Measurements from ENCODE around the gene PLPP3.

Gene PLPP3

DNA sequence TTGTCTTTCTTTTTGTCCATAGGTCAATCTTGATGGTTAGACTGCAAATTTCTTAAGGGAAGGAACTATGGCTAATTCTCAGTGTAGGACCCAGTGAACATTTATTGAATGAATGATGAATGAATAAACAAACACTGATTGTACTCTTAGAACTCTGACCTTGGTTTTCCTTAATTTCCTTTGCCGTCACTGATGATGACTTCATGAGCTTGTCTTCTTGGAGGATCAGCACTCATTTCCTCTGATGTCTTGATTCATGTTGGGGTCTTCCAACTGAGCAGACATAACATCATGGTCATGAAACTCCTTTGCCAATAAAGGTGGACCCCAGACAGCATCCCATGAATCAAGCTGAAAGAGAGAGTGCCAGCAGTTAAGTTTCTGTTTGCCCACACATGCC lies 96.3 kb downstream of the PLPP3 start:
- Histone ChIP-seq H2AFZ (ENCODE audit: low read length) (no peak overlapping the region), H3F3A (ENCODE audit: insufficient read depth, low read length) (no peaks in the 10 kb centered on the region), H3K9me2 (ENCODE audit: low read depth, low read length) (no peaks in the 10 kb centered on the region), H3K4me3 (ENCODE audit: low read depth, low read length, poor library complexity, severe bottlenecking) (no peak overlapping the region), H3K9me3 (ENCODE audit: low read length) (no peaks in the 10 kb centered on the region), H3K9ac (ENCODE audit: low read length) (no peak overlapping the region), H3K36me3 (ENCODE audit: insufficient read depth, low read length) (no peaks in the 10 kb centered on the region), H3K4me2 (ENCODE audit: low read length) (no peak overlapping the region), H3K79me2 (ENCODE audit: insufficient read depth, low read length) (no peaks in the 10 kb centered on the region), H3K27ac (ENCODE audit: low read depth, low read length, poor library complexity, severe bottlenecking) (no peak overlapping the region), H4K20me1 (ENCODE audit: insufficient read depth, low read length) (no peaks in the 10 kb centered on the region), H3K4me1 (ENCODE audit: insufficient read depth, low read length, severe bottlenecking) (no peaks in the 10 kb centered on the region), H3K27me3 (ENCODE audit: insufficient read depth, low read length) (no peaks in the 10 kb centered on the region)
- TF ChIP-seq, protein P1, sequence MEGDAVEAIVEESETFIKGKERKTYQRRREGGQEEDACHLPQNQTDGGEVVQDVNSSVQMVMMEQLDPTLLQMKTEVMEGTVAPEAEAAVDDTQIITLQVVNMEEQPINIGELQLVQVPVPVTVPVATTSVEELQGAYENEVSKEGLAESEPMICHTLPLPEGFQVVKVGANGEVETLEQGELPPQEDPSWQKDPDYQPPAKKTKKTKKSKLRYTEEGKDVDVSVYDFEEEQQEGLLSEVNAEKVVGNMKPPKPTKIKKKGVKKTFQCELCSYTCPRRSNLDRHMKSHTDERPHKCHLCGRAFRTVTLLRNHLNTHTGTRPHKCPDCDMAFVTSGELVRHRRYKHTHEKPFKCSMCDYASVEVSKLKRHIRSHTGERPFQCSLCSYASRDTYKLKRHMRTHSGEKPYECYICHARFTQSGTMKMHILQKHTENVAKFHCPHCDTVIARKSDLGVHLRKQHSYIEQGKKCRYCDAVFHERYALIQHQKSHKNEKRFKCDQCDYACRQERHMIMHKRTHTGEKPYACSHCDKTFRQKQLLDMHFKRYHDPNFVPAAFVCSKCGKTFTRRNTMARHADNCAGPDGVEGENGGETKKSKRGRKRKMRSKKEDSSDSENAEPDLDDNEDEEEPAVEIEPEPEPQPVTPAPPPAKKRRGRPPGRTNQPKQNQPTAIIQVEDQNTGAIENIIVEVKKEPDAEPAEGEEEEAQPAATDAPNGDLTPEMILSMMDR (IDR thresholded peaks at IDR 0.05; ENCODE audit: low read length): no peak

- H3K27ac ChIP-seq (ENCODE audit: low read depth, low read length, poor library complexity, severe bottlenecking): no peak overlapping the region
- H3K36me3 ChIP-seq (ENCODE audit: insufficient read depth, low read length): no peaks in the 10 kb centered on the region
- H3K4me3 ChIP-seq (ENCODE audit: low read depth, low read length, poor library complexity, severe bottlenecking): no peak overlapping the region
- H3F3A ChIP-seq (ENCODE audit: insufficient read depth, low read length): no peaks in the 10 kb centered on the region
- no peaks in the 10 kb centered on the region for H3K4me1 ChIP-seq (ENCODE audit: insufficient read depth, low read length, severe bottlenecking)
- no peak overlapping the region for H2AFZ ChIP-seq (ENCODE audit: low read length)
- no peaks in the 10 kb centered on the region for H3K9me3 ChIP-seq (ENCODE audit: low read length)
- H4K20me1 ChIP-seq (ENCODE audit: insufficient read depth, low read length): no peaks in the 10 kb centered on the region
- H3K79me2 ChIP-seq (ENCODE audit: insufficient read depth, low read length): no peaks in the 10 kb centered on the region
- no peaks in the 10 kb centered on the region for H3K9me2 ChIP-seq (ENCODE audit: low read depth, low read length)
- H3K9ac ChIP-seq (ENCODE audit: low read length): no peak overlapping the region
- H3K27me3 ChIP-seq (ENCODE audit: insufficient read depth, low read length): no peaks in the 10 kb centered on the region
- no peak overlapping the region for H3K4me2 ChIP-seq (ENCODE audit: low read length)
- TF ChIP-seq, protein P1 (IDR thresholded peaks at IDR 0.05; ENCODE audit: low read length): no peak
- no peak for TF ChIP-seq EZH2 (IDR thresholded peaks at IDR 0.05; ENCODE audit: borderline replicate concordance, low read length)
Observed at GRCh38 chr1:56482486-56482885, 96.9 kb downstream of the PLPP3 start.

DNA sequence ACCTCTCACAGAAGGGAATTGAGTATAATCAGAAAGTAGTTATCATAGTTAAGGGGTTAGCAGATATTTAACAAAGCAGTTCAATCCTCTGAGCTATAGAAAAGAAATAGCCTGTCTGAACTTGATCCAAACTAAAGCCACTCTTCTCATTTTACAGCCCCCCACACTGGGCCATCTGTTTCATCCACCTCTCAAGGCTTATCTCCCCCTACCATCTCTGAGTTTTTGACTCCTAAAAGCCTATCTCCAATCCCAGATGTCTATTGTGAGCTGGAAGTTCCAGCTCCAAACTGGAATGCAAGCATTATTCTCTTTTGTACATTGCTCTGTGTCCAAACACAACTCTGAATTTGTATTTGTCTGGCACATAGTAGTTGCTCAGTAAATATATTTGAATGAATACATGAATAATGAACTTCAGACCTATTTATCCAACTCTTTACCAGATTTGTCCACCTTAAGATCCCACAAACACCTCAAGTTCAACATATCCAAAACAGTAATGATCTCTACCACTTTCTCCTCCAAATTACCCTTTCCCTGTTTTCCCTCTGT lies 98.1 kb downstream of the PLPP3 start:
- Histone ChIP-seq H3K4me2 (ENCODE audit: low read length) (no peak overlapping the region), H3K79me2 (ENCODE audit: insufficient read depth, low read length) (no peaks in the 10 kb centered on the region), H3K9me2 (ENCODE audit: low read depth, low read length) (no peaks in the 10 kb centered on the region), H2AFZ (ENCODE audit: low read length) (no peak overlapping the region), H3K9me3 (ENCODE audit: low read length) (no peaks in the 10 kb centered on the region), H3K36me3 (ENCODE audit: insufficient read depth, low read length) (no peaks in the 10 kb centered on the region), H3K9ac (ENCODE audit: low read length) (no peak overlapping the region), H3K27me3 (ENCODE audit: insufficient read depth, low read length) (no peaks in the 10 kb centered on the region), H3K4me1 (ENCODE audit: insufficient read depth, low read length, severe bottlenecking) (no peaks in the 10 kb centered on the region), H3F3A (ENCODE audit: insufficient read depth, low read length) (no peaks in the 10 kb centered on the region), H4K20me1 (ENCODE audit: insufficient read depth, low read length) (no peaks in the 10 kb centered on the region), H3K4me3 (ENCODE audit: low read depth, low read length, poor library complexity, severe bottlenecking) (no peak overlapping the region), H3K27ac (ENCODE audit: low read depth, low read length, poor library complexity, severe bottlenecking) (no peak overlapping the region)
- TF ChIP-seq EZH2 (IDR thresholded peaks at IDR 0.05; ENCODE audit: borderline replicate concordance, low read length): no peak
- TF ChIP-seq, protein P1 (IDR thresholded peaks at IDR 0.05; ENCODE audit: low read length): no peak
